Activated CD8-positive, alpha-beta memory T cell treated with anti-CD3 and anti-CD28 coated beads, Interleukin-2, amount 10 ng/mL, durations not matched to agents 7 days and 5 days (primary cell): ENCODE data around the gene MED13L. TPM values are rescaled to one million over a fixed set of nuclear protein-coding genes. Genes with fewer than 3 reads are reported as not detected.

Source experiments
- ATAC-seq: fragments of 150-1000 bp; cut with Tn5 transposase; one replicate; pipeline ENCODE4 v1.10.0; 2021; ENCODE audit warnings: moderate library complexity
- CTCF ChIA-PET: fragments of 350-600 bp; sonication (Branson Sonifier 250); formaldehyde crosslinking; loops from one replicate; lab custom pipeline; 2021; ENCODE audit warnings: antibody characterized with exemption; lab: Charles Lee
- DNase-seq: peaks from one replicate; pipeline ENCODE4 v3.0.0-alpha.2; 2020
- H3K27ac Mint-ChIP-seq: one replicate; pipeline ENCODE4 v1.8.0; 2021; ENCODE audit warnings: mild to moderate bottlenecking, mixed read lengths
- H3K27me3 Mint-ChIP-seq: one replicate; pipeline ENCODE4 v1.8.0; 2021; ENCODE audit warnings: mixed read lengths
- H3K36me3 Mint-ChIP-seq: one replicate; pipeline ENCODE4 v1.8.0; 2021; ENCODE audit warnings: mild to moderate bottlenecking, mixed read lengths
- H3K4me1 Mint-ChIP-seq: one replicate; pipeline ENCODE4 v1.8.0; 2021; ENCODE audit warnings: mixed read lengths
- H3K4me3 Mint-ChIP-seq: one replicate; pipeline ENCODE4 v1.8.0; 2021; ENCODE audit warnings: mild to moderate bottlenecking, moderate library complexity, mixed read lengths
- H3K9me3 Mint-ChIP-seq: one replicate; pipeline ENCODE4 v1.8.0; 2022; ENCODE audit warnings: low read depth, mixed read lengths
- total RNA-seq, 2 experiments: library from RNA; stranded (reverse); gene quantifications; one replicate each; pipeline ENCODE4 v1.2.3, GENCODE V29; 2021

The MED13L gene
- total RNA-seq, 2 experiments from 2014 or later: 65.1 to 74.4 TPM

DNA sequence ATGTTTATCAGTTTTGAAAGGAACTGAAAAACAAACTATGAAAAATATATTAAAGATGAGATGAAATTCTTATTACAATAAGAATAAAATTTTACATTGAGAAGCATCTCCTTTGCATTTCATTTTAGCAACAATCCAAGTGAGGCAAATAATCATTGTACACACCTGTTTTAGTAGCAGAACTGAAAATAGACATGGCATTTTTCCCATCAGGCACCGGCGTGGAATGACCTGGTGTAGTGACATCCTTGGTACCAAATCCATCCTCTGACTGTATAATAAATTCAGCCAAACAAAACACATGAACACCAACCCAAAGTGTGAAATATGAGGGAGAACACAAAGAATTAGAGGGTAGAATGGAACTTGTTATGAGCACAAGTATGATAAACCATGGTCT, 271.4 kb downstream of the MED13L start:
- no peaks in the 10 kb centered on the region for H3K9me3 Mint-ChIP-seq
- peaks cover 7% of the 10 kb centered on the region for H3K4me1 Mint-ChIP-seq
- CTCF ChIA-PET: no interaction called here
- no peak for DNase-seq
- H3K27me3 Mint-ChIP-seq: no peaks in the 10 kb centered on the region
- H3K4me3 Mint-ChIP-seq: no peak overlapping the region
- H3K27ac Mint-ChIP-seq: no peak overlapping the region
- peaks cover 20% of the 10 kb centered on the region for H3K36me3 Mint-ChIP-seq
- ATAC-seq: no peak

DNA sequence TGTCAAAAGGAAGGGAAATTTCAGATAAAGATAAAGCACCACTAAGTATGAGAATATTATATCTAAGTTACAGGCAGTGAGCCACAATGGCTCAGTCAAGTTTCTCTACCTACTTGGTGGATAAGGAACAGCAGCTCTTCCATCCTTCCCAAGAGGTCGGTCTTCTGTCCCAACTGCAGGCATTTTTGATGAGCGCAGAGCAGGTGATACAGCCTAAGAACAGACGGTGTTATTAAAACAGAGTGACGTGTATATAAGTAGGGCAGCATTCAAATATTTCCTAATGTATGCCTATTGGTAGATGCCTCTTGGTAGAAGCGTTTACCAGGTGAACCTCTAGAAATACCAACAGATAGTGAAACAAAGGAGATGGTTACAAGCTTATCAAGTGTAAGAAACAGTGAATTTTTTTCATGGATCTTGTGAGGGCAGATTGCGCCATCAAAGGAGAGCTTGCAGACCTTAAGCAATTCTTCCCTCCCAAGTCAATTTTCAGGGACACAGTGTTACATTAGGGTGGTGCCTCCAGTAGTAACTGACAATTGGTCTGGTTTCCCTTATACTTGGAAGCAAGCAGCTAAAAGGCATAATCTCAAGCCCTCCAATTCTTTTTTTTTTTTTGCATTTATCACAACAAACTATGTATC, 274.5 kb downstream of the MED13L start:
- no peak overlapping the region for H3K4me3 Mint-ChIP-seq
- H3K9me3 Mint-ChIP-seq: no peaks in the 10 kb centered on the region
- no peaks in the 10 kb centered on the region for H3K27me3 Mint-ChIP-seq
- H3K36me3 Mint-ChIP-seq: peaks cover 13% of the 10 kb centered on the region
- no peak for DNase-seq
- H3K27ac Mint-ChIP-seq: no peak overlapping the region
- ATAC-seq: no peak
- H3K4me1 Mint-ChIP-seq: peaks cover 7% of the 10 kb centered on the region
- CTCF ChIA-PET: no interaction called here

DNA sequence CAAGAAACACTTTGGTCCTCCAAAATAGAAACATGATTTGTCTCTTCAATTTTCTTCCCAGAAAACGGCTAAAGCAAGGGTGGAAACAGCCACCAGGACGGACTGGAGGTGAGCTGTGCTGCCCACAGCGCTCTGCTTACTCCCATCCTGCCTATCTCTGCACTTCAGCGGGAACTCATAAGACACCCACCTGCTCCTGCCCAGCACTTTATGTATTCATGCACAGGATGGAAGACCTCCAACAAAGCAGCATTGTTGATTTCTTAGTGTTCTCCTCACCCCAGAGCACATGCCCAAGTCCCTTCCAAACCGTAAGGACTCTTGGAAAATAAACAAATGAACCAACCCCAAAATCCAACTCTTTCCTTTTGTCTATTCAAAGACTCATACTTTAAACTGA, 277.2 kb downstream of the MED13L start:
- Mint-ChIP-seq H3K27me3 (no peaks in the 10 kb centered on the region), H3K9me3 (no peaks in the 10 kb centered on the region), H3K36me3 (peaks cover 13% of the 10 kb centered on the region), H3K4me1 (peaks cover 7% of the 10 kb centered on the region), H3K4me3 (no peak overlapping the region), H3K27ac (no peak overlapping the region)
- CTCF ChIA-PET: interaction anchor here (1.3 kb wide), 1 partner anchor 16 kb away, joined by 3 read pairs; no protein-coding TSS in a partner anchor
- DNase-seq (no peak), ATAC-seq (no peak)

DNA sequence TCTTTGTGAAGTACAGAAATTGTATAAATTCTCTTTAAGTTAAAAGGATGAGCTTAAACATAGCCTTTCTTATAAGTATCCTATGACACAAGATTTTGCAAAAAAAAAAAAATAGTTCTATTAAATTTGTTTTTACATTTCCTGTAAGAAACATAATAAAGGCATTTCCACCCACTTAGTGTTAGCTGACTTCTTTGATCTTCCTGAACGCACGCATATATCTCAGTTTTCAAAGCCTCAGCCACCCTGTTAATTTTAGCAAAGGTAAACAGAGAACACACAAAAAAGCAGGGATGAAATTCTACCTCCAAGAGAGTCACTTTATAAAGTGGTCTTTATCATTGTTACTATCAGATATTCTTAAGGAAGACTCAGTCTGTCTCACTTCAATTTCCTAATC, 277.9 kb downstream of the MED13L start:
- DNase-seq (no peak), ATAC-seq (no peak)
- peaks cover 6% of the 10 kb centered on the region for H3K4me1 Mint-ChIP-seq
- H3K9me3 Mint-ChIP-seq: no peaks in the 10 kb centered on the region
- H3K27ac Mint-ChIP-seq: no peak overlapping the region
- no peak overlapping the region for H3K4me3 Mint-ChIP-seq
- CTCF ChIA-PET: interaction anchor here (1.1 to 2.5 kb wide), 4 partner anchors 9 to 68 kb away, joined by 3 to 11 read pairs (median 5); no protein-coding TSS in a partner anchor
- H3K36me3 Mint-ChIP-seq: peaks cover 13% of the 10 kb centered on the region
- no peaks in the 10 kb centered on the region for H3K27me3 Mint-ChIP-seq

DNA sequence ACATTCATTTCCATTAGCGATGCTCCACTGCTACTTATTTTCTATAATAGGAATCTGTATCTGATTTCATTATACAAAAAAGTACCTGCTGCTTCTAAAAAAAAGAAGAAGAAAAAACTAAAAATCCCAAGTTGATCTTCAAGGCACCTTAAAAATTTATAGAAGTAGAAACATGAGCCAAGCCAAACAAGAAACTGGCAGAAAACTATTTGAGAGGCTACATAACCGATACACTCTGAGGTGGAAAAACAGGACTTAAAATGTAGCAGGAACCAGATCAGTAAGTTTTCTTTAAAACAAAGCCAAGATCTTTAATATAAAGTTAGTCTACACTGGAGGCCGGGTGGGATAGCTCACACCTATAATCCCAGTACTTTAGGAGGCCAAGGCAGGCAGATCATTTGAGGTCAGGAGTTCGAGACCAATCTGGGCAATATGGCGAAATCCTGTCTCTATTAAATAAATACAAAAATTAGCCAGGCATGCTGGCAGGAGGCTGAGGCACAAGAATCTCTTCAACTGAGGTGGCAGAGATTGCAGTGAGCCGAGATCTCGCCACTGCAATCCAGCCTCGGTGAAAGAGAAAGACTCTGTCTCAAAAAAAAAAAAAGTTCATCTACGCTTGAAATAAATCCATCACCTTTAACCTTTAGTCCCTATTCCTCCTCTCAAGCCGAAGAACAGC, 278.6 kb downstream of the MED13L start:
- no peaks in the 10 kb centered on the region for H3K27me3 Mint-ChIP-seq
- peaks cover 3% of the 10 kb centered on the region for H3K4me1 Mint-ChIP-seq
- ATAC-seq (no peak), DNase-seq (no peak)
- H3K4me3 Mint-ChIP-seq: no peak overlapping the region
- H3K9me3 Mint-ChIP-seq: no peaks in the 10 kb centered on the region
- no peak overlapping the region for H3K27ac Mint-ChIP-seq
- peaks cover 11% of the 10 kb centered on the region for H3K36me3 Mint-ChIP-seq
- CTCF ChIA-PET: interaction anchor here (1.1 to 2.5 kb wide), 8 partner anchors 10 to 281 kb away, joined by 3 to 13 read pairs (median 4); no protein-coding TSS in a partner anchor

DNA sequence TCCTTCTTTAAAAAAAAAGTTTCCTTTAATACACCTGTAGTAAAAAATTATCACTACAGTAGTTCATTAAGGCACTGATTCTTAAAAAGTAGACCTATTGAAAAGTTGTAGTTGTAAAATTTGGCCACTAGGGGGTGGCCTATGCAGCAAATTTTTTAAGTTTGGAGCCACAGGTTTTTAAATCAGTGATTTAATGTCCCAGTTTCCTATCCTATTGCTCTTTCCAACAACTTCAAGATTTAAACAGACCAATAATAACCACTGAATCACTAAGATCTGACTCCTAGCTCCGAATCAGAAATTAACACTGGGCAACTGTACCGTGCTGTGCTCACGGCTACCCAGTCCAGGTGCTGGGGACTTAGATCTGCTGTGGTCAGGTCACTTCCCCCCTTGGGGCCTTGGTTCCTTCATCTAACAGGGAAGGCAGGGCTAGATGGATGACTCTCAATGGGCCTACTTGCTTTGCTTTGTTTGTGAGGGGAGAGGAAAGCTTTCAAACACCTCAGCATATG, 279.3 kb downstream of the MED13L start:
- peak; percentile 33 for ATAC-seq
- DNase-seq: no peak
- CTCF ChIA-PET: interaction anchor here (1.0 to 2.5 kb wide), 11 partner anchors 10 to 710 kb away, joined by 3 to 13 read pairs (median 4); no protein-coding TSS in a partner anchor
- no peaks in the 10 kb centered on the region for H3K9me3 Mint-ChIP-seq
- no peak overlapping the region for H3K27ac Mint-ChIP-seq
- H3K4me3 Mint-ChIP-seq: no peak overlapping the region
- no peaks in the 10 kb centered on the region for H3K27me3 Mint-ChIP-seq
- H3K36me3 Mint-ChIP-seq: peaks cover 15% of the 10 kb centered on the region
- peaks cover 3% of the 10 kb centered on the region for H3K4me1 Mint-ChIP-seq

DNA sequence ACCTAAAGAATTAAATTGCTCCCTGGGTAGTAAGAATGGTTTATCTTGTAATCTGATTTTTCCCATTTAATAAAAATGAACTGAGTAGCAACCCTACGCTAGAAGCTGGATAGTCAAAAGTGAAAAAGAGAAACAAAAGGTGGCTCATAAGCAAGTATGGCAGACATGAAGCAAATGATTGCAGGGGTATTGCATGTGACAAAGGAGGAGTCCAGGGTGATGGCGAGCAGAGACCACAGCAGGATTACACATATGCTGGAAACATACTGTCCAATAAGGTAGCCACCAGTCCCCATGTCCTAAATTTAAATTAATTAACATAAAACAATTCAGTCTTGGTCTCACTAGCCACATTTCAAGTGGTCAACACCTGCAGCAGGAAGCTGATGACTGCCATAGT, 283.8 kb downstream of the MED13L start:
- peaks cover 19% of the 10 kb centered on the region for H3K4me1 Mint-ChIP-seq

DNA sequence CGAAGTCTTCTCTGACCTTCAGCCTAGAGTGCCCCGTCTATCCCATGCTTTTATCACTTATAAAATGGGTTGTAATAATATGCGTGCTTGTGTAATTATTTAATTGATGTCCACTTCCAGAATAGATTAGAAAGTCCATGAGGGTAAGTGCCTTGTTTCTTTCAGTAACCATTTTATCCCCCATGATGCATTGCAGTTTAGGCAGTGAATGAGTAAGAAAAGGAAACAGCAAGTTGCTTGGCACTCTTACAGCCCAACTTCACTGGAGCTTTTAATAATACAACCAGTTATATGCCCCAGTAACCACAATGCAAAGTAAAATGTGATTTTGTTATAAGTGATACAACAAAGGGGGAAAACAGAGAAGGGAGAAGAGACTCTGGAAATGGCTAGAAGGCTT, 287.3 kb downstream of the MED13L start:
- Mint-ChIP-seq H3K36me3 (peaks cover 38% of the 10 kb centered on the region), H3K4me3 (no peak overlapping the region), H3K27ac (no peak overlapping the region)

More for the DNA sequence above, 283.8 kb downstream of the MED13L start:
- Mint-ChIP-seq H3K36me3 (peaks cover 34% of the 10 kb centered on the region), H3K9me3 (no peaks in the 10 kb centered on the region), H3K27ac (no peak overlapping the region), H3K27me3 (no peaks in the 10 kb centered on the region), H3K4me3 (no peak overlapping the region)
- CTCF ChIA-PET: no interaction called here
- DNase-seq: no peak
- ATAC-seq: no peak

DNA sequence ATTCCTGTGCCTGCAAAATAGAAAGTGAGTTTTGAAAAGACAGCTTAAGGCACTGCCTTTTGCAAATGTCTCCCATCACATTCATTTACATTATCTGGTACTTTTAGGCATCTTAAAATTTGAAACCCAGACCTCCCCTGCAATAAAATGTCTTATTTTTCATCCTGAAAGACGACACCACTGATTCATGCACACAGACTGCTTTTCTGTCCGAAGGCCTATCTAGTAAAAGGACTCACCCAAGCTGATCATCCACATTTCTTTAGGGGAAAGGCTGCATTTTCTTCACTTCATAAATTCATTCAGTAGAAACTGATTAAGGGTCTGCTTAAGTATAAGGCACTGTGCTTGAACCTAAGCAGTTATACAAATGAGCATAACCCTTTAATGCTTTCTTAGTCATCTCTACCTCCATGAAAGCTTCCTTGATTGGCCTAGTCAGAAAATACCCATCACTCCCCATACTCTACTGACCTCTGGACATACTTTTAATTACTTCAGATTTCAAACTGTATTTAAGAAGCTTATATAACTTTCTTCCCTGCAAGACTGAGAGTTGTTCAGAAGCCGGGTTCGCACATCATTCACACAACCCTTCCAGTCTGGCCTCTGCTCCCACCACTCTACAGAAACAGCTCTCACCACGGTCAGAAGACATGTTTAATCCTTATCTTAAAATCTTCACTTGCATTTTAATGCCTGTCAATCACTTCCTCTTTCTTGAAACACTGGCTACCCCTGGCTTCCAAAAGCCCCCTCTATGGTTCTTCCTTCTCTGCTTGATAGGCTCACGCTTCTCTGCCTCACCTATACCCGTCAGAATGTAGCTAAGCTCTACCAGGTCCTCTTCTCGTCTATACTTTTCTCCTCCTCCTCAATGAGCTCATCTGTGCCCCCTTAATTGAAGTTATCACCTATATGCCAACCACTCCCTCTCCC, 288.6 kb downstream of the MED13L start:
- Mint-ChIP-seq H3K27me3 (no peaks in the 10 kb centered on the region), H3K4me3 (peak overlapping the region; percentile 3), H3K27ac (peak overlapping the region; percentile 56), H3K36me3 (peaks cover 41% of the 10 kb centered on the region), H3K4me1 (peaks cover 31% of the 10 kb centered on the region), H3K9me3 (no peaks in the 10 kb centered on the region)
- CTCF ChIA-PET: interaction anchor here (0.8 to 3.1 kb wide), 6 partner anchors 9 to 250 kb away, joined by 3 to 13 read pairs (median 4); no protein-coding TSS in a partner anchor
- peak; percentile 36 for ATAC-seq
- DNase-seq: no peak

More for the DNA sequence above, 287.3 kb downstream of the MED13L start:
- no peak for ATAC-seq
- Mint-ChIP-seq H3K27me3 (no peaks in the 10 kb centered on the region), H3K4me1 (peaks cover 31% of the 10 kb centered on the region), H3K9me3 (no peaks in the 10 kb centered on the region)
- DNase-seq: no peak
- CTCF ChIA-PET: no interaction called here

DNA sequence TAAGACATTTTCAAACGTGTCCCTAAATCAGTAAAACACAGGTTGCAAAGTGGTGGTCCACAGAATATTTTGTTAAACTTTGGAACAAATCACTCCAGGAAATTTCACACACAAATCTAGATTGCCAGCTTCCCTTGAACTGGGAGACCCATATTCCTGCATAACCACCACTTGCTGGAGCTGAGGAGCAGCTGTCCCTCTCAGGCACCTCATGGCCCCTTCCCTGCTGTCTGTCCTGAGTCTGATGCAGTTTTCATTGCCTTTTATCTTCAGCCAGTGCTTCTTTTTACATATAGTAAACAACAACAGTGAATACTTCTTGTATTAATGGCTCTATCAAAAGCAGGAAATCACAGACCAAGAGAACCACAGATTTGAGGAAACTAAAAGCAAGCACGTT, 289.3 kb downstream of the MED13L start:
- Mint-ChIP-seq H3K36me3 (peaks cover 37% of the 10 kb centered on the region), H3K9me3 (no peaks in the 10 kb centered on the region)
- CTCF ChIA-PET: interaction anchor here (0.8 to 3.1 kb wide), 5 partner anchors 9 to 251 kb away, joined by 3 to 13 read pairs (median 3); no protein-coding TSS in a partner anchor

DNA sequence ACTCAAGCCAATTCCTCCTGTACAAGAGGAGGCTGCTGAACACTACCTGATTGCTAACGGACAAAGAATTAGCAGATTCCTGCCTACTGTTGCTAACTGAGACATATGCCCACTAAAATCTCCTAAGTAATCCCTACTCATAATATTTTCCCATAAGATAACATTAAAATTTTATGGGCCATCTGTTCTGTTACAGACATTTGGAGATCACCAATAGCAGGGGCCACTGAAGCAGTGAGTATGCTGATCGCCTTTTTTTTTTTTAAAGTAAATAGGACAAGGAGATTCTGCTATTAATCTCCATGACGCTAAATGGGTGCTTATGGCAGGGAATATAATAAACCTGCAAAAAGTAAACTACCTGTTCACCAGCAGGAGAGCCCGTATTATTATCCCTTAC, 292.9 kb downstream of the MED13L start:
- Mint-ChIP-seq H3K27me3 (no peaks in the 10 kb centered on the region), H3K9me3 (no peaks in the 10 kb centered on the region), H3K36me3 (peaks cover 24% of the 10 kb centered on the region), H3K4me3 (no peak overlapping the region), H3K4me1 (peaks cover 21% of the 10 kb centered on the region), H3K27ac (no peak overlapping the region)
- ATAC-seq (no peak), DNase-seq (no peak)
- CTCF ChIA-PET: no interaction called here

More for the DNA sequence above, 289.3 kb downstream of the MED13L start:
- DNase-seq (no peak), ATAC-seq (peak; percentile 20)
- peak overlapping the region; percentile 54 for H3K27ac Mint-ChIP-seq
- no peaks in the 10 kb centered on the region for H3K27me3 Mint-ChIP-seq
- peaks cover 31% of the 10 kb centered on the region for H3K4me1 Mint-ChIP-seq
- no peak overlapping the region for H3K4me3 Mint-ChIP-seq

DNA sequence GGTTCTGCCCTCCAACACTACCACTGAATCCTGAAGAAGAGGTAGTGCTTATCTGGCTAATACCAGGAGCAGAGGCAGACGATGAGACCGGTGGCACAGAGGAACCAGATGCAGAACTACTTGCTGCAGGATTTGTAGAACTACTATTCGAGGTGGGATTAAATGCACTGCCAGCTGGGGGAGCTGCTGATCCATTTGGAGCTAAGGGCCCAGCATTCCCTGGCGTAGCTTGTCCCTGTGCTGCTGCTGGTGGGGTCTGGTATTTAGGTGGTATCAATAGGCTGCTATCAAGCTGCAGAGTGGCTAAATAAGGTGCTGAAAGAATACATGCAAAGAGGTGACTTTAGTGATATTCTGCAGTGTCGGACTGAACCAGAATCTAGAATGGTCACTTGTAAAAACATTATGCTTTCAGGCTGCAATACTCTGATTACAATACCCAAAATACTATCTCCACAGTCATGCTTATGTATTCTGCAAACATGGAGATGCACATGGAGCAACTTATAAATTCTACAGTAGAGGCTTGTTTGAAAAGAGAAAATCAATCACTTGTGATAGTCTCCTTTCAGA, 294.2 kb downstream of the MED13L start:
- CTCF ChIA-PET: interaction anchor here (0.7 to 1.7 kb wide), 2 partner anchors 219 to 626 kb away, joined by 3 to 7 read pairs; no protein-coding TSS in a partner anchor
- Mint-ChIP-seq H3K4me1 (peaks cover 8% of the 10 kb centered on the region), H3K27ac (no peak overlapping the region), H3K27me3 (no peaks in the 10 kb centered on the region), H3K36me3 (peaks cover 19% of the 10 kb centered on the region), H3K9me3 (no peaks in the 10 kb centered on the region), H3K4me3 (no peak overlapping the region)
- DNase-seq (no peak), ATAC-seq (no peak)
